Hepatocyte (in vitro differentiated cells): ENCODE measurements around the gene PEX13. TPM values are rescaled to one million over a fixed set of nuclear protein-coding genes. Genes with fewer than 3 reads are reported as not detected.

Source experiments
- DNase-seq: peaks from one replicate; pipeline ENCODE4 v3.0.0-alpha.2; 2016; ENCODE audit warnings: low spot score
- H2AFZ ChIP-seq: fragments of 200-600 bp; sonication (generic); 2 replicates; pipeline ENCODE4 v1.6.0; 2016; ENCODE audit warnings: antibody characterized with exemption, mild to moderate bottlenecking
- H3K27ac ChIP-seq: fragments of 200-600 bp; sonication (generic); 2 replicates; pipeline ENCODE4 v1.5.1; 2016; ENCODE audit warnings: mild to moderate bottlenecking
- H3K27me3 ChIP-seq: fragments of 200-600 bp; sonication (generic); 2 replicates; pipeline ENCODE4 v1.6.1; 2016
- H3K36me3 ChIP-seq: fragments of 200-600 bp; sonication (generic); replicated peaks from 2 replicates; pipeline ENCODE4 v1.5.1; 2016; ENCODE audit warnings: low read depth; ENCODE audit not compliant: insufficient read depth
- H3K4me1 ChIP-seq: fragments of 200-600 bp; sonication (generic); 2 replicates; pipeline ENCODE4 v1.5.1; 2016; ENCODE audit warnings: mild to moderate bottlenecking, moderate library complexity; ENCODE audit not compliant: insufficient read depth
- H3K4me2 ChIP-seq: fragments of 200-600 bp; sonication (generic); 2 replicates; pipeline ENCODE4 v1.6.0; 2016
- H3K4me3 ChIP-seq: fragments of 200-600 bp; sonication (generic); 2 replicates; pipeline ENCODE4 v1.5.1; 2016; ENCODE audit warnings: mild to moderate bottlenecking
- H3K79me2 ChIP-seq: fragments of 200-600 bp; sonication (generic); 2 replicates; pipeline ENCODE4 v1.6.0; 2017; ENCODE audit warnings: mild to moderate bottlenecking
- H3K9me2 ChIP-seq: fragments of 200-600 bp; sonication (generic); replicated peaks from 2 replicates; pipeline ENCODE4 v1.6.0; 2017; ENCODE audit warnings: mild to moderate bottlenecking; ENCODE audit not compliant: insufficient read depth
- H3K9me3 ChIP-seq: fragments of 200-600 bp; sonication (generic); 2 replicates; pipeline ENCODE4 v1.5.1; 2016; ENCODE audit warnings: low read depth, mild to moderate bottlenecking
- H4K20me1 ChIP-seq: fragments of 200-600 bp; sonication (generic); 2 replicates; pipeline ENCODE4 v1.6.0; 2016; ENCODE audit warnings: mild to moderate bottlenecking; ENCODE audit not compliant: insufficient read depth, poor library complexity, severe bottlenecking
- EZH2 ChIP-seq: fragments of 200-600 bp; sonication (generic); IDR thresholded peaks from 2 replicates; pipeline ENCODE4 v1.6.1; 2016; ENCODE audit warnings: antibody characterized with exemption, mild to moderate bottlenecking, borderline replicate concordance
- EZH2phosphoT487 ChIP-seq: fragments of 200-600 bp; sonication (generic); IDR thresholded peaks from one replicate; pipeline ENCODE4 v1.6.1; 2018; ENCODE audit warnings: antibody characterized with exemption, mild to moderate bottlenecking, low read depth, moderate library complexity; ENCODE audit not compliant: unreplicated experiment, severe bottlenecking
- WGBS: methylation state at CpG from one replicate; pipeline ENCODE4 v1.1.6; 2016; ENCODE audit warnings: low lambda C conversion rate; ENCODE audit errors: missing lambda C conversion rate; 5-methylcytosine and 5-hydroxymethylcytosine counted together
- polyA plus RNA-seq: library from polyadenylated mRNA; unstranded; fragments of >200 nt; fragmentation: Nextera tagmentation; extraction: Ambion mirVana; gene quantifications from 2 replicates; pipeline ENCODE4 v1.2.1, GENCODE V29; 2016
- total RNA-seq: library from RNA; depleted of rRNA; stranded (reverse); fragments of >200 nt; gene quantifications from 2 replicates; pipeline ENCODE4 v1.2.3, GENCODE V29; 2014
- TF ChIP-seq, protein P1 (sequence below): fragments of 200-600 bp; sonication (generic); IDR thresholded peaks from 2 replicates; pipeline ENCODE4 v1.5.1; 2016; ENCODE audit warnings: antibody characterized with exemption, mild to moderate bottlenecking; ENCODE audit not compliant: poor library complexity

The PEX13 gene
- total and polyA plus RNA-seq, 2 experiments from 2014 or later, result 25.2 to 60.0 TPM

DNA sequence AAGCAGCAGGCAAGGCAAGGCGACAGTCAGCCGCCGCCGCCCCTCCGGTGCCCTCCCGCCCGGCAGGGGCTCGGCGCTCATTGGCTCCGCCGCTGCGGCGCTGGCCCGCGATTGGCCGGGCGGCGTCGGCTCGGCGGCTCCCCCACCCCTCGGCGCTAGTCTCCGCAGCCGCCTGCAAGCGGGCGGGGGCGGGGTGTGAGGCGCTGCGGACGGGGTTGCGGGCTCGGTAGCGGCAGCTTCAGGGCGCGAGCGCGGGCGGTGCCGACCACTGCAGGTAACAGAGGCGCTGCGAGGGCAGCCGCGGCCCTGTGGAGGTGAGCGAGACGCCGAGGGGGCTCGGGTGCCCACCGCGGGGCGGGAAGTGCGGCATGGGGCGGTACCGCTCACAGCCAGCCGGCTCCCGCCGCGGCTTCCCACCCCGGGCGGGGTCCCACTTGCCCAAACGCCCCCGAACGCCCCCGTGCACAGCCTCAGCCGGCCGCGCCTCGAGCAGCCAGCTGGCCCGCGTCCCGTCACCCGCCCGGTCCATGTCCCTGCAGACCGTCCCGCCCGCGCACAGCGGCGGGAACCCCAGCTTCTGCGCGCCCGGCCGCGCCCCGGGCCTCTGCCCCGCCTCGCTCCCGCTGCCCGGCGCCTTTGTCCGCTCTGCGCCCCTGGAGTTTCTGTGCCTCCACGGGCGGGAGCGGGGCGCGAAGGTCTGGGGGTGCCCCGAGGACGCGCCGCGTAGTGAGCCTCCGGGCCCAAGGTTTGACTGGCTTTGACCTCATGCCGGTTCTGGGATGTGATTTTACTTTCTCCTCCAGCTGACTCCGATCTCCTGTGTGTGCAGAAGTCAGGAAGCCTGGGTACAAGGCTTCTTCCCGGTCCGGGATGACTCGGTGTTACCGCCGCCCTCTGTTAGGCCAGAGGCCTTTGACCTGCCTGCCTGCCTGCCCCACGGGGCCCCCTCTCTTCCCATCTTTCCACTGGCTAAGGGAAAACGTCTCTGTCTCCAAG, 48.5 kb downstream of the PEX13 start, which contains the start of gene SANBR:
Gene SANBR, plus strand, starts transcription at position 158 of the 996 bp plus-strand sequence. CDS start 4,480 bp downstream, outside the sequence.
- Histone ChIP-seq H3K9me3 (no peaks in the 10 kb centered on the region), H3K36me3 (no peaks in the 10 kb centered on the region), H3K9me2 (no peaks in the 10 kb centered on the region), H3K79me2 (peaks cover 19% of the 10 kb centered on the region), H3K27ac (peak within 1 kb of the TSS; percentile 80), H3K4me3 (peak within 1 kb of the TSS; percentile 85), H3K27me3 (no peaks in the 10 kb centered on the region), H3K4me1 (peaks cover 5% of the 10 kb centered on the region), H2AFZ (peak within 1 kb of the TSS; percentile 90), H3K4me2 (peak within 1 kb of the TSS; percentile 86), H4K20me1 (no peaks in the 10 kb centered on the region)
- under 1% methylated on average over 53 of the region's 112 CpGs for WGBS
- peak; percentile 94 for DNase-seq
- TF ChIP-seq EZH2phosphoT487, result no peak
- no peak for TF ChIP-seq EZH2
- TF ChIP-seq, protein P1, sequence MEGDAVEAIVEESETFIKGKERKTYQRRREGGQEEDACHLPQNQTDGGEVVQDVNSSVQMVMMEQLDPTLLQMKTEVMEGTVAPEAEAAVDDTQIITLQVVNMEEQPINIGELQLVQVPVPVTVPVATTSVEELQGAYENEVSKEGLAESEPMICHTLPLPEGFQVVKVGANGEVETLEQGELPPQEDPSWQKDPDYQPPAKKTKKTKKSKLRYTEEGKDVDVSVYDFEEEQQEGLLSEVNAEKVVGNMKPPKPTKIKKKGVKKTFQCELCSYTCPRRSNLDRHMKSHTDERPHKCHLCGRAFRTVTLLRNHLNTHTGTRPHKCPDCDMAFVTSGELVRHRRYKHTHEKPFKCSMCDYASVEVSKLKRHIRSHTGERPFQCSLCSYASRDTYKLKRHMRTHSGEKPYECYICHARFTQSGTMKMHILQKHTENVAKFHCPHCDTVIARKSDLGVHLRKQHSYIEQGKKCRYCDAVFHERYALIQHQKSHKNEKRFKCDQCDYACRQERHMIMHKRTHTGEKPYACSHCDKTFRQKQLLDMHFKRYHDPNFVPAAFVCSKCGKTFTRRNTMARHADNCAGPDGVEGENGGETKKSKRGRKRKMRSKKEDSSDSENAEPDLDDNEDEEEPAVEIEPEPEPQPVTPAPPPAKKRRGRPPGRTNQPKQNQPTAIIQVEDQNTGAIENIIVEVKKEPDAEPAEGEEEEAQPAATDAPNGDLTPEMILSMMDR, result no peak

- H3K79me2 ChIP-seq, result no peaks in the 10 kb centered on the region
- no peaks in the 10 kb centered on the region for H3K4me1 ChIP-seq
- 100% methylated on average over 1 of the region's 1 CpG for WGBS
- no peak overlapping the region for H2AFZ ChIP-seq
- no peak overlapping the region for H3K27ac ChIP-seq
- no peak for TF ChIP-seq EZH2
- TF ChIP-seq, protein P1, result no peak
- TF ChIP-seq EZH2phosphoT487, result no peak
- H4K20me1 ChIP-seq, result no peaks in the 10 kb centered on the region
- H3K9me2 ChIP-seq, result no peaks in the 10 kb centered on the region
- H3K4me3 ChIP-seq, result no peak overlapping the region
- no peaks in the 10 kb centered on the region for H3K36me3 ChIP-seq
- H3K4me2 ChIP-seq, result no peak overlapping the region
- no peak for DNase-seq
- no peaks in the 10 kb centered on the region for H3K27me3 ChIP-seq
- no peaks in the 10 kb centered on the region for H3K9me3 ChIP-seq
Measured at GRCh38 chr2:61074100-61074499, 56.6 kb downstream of the PEX13 start.

DNA sequence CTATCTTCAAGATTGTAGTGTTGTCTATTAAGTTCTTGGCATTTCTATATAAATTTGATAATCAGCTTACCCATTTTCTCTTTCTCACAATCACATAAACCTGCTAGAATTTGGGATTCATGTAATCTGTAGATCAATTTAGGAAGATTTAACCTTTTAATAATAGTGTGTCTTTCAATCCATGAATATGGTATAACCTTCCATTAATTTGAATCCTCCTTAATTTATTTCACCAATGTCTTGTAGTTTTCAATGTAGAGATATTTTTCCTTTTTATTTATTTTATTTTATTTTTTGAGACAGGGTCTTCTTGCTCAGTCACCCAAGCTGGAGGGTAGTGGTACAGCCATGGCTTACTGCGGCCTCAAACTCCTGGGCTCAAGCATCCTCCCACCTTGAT, 68.4 kb downstream of the PEX13 start:
- Histone ChIP-seq H3K79me2 (no peaks in the 10 kb centered on the region), H4K20me1 (no peaks in the 10 kb centered on the region), H3K27me3 (no peaks in the 10 kb centered on the region), H3K9me3 (no peaks in the 10 kb centered on the region), H3K9me2 (no peaks in the 10 kb centered on the region), H3K36me3 (no peaks in the 10 kb centered on the region), H3K4me1 (no peaks in the 10 kb centered on the region), H2AFZ (no peak overlapping the region), H3K27ac (no peak overlapping the region), H3K4me2 (no peak overlapping the region), H3K4me3 (no peak overlapping the region)
- DNase-seq, result no peak
- whole genome bisulfite sequencing, result 100% methylated on average over 1 of the region's 1 CpG
- TF ChIP-seq, protein P1, result no peak
- TF ChIP-seq EZH2phosphoT487 (no peak), EZH2 (no peak)
